Stimulated activated naive CD8-positive, alpha-beta T cell treated with anti-CD3 and anti-CD28 coated beads, Interleukin-15, amount 100 ng/mL, for 72 hours (primary cell): ENCODE results near the gene UNKL.
A peak's percentile ranks its signal among the peaks of the same experiment; 100 is the strongest.

Source experiments
- ATAC-seq: fragments of 150-1000 bp; cut with Tn5 transposase; 2 replicates; pipeline ENCODE4 v1.10.0; 2021; ENCODE audit warnings: mild to moderate bottlenecking, moderate library complexity
- DNase-seq, 2 donors: peaks; one replicate each; pipeline ENCODE4 v3.0.0; 2021 to 2022
- H3K27ac Mint-ChIP-seq, 2 donors: one replicate each; pipeline ENCODE4 v1.8.0; 2022; ENCODE audit warnings: mild to moderate bottlenecking in 2 of 2, mixed read lengths in 2 of 2, moderate library complexity in 2 of 2
- H3K27me3 Mint-ChIP-seq: one replicate; pipeline ENCODE4 v1.8.0; 2022; ENCODE audit warnings: mixed read lengths
- H3K4me1 Mint-ChIP-seq: one replicate; pipeline ENCODE4 v1.8.0; 2022; ENCODE audit warnings: mild to moderate bottlenecking, mixed read lengths
- H3K4me3 Mint-ChIP-seq, 2 donors: one replicate each; pipeline ENCODE4 v1.8.0; 2022; ENCODE audit warnings: mild to moderate bottlenecking in 2 of 2, mixed read lengths in 2 of 2, moderate library complexity in 1 of 2
- H3K9me3 Mint-ChIP-seq, 2 donors: one replicate each; pipeline ENCODE4 v1.8.0; 2022; ENCODE audit warnings: mixed read lengths in 2 of 2

The UNKL gene

GRCh38 chr16:1438229-1439057 lies 23.9 kb upstream of the UNKL start:
- H3K27ac Mint-ChIP-seq: peak overlapping the region in 1 of 2 donors; percentile 95
- no peaks in the 10 kb centered on the region for H3K27me3 Mint-ChIP-seq
- H3K4me1 Mint-ChIP-seq: no peaks in the 10 kb centered on the region
- H3K9me3 Mint-ChIP-seq: no peaks in the 10 kb centered on the region
- H3K4me3 Mint-ChIP-seq: no peak overlapping the region
- ATAC-seq: no peak
- no peak for DNase-seq

- DNase-seq (no peak), ATAC-seq (no peak)
- Mint-ChIP-seq H3K9me3 (no peaks in the 10 kb centered on the region), H3K4me1 (no peaks in the 10 kb centered on the region), H3K27ac (no peak overlapping the region), H3K4me3 (no peak overlapping the region), H3K27me3 (no peaks in the 10 kb centered on the region)
These were observed 23.1 kb upstream of the UNKL start for GRCh38 chr16:1437606-1438005.

- H3K27me3 Mint-ChIP-seq: no peaks in the 10 kb centered on the region
- H3K9me3 Mint-ChIP-seq: no peaks in the 10 kb centered on the region
These were observed 22.3 kb upstream of the UNKL start for GRCh38 chr16:1436731-1437355.

GRCh38 chr16:1435921-1436697 lies 21.6 kb upstream of the UNKL start:
- Mint-ChIP-seq H3K27ac (no peak overlapping the region), H3K4me3 (no peak overlapping the region), H3K27me3 (no peaks in the 10 kb centered on the region), H3K9me3 (no peaks in the 10 kb centered on the region), H3K4me1 (peaks cover 8% of the 10 kb centered on the region)
- DNase-seq (no peak), ATAC-seq (no peak)

More at GRCh38 chr16:1436731-1437355, 22.3 kb upstream of the UNKL start:
- DNase-seq (no peak), ATAC-seq (no peak)
- Mint-ChIP-seq H3K27ac (no peak overlapping the region), H3K4me3 (no peak overlapping the region), H3K4me1 (peaks cover 6% of the 10 kb centered on the region)

- Mint-ChIP-seq H3K27me3 (peaks cover 3% of the 10 kb centered on the region), H3K4me1 (peaks cover 13% of the 10 kb centered on the region), H3K9me3 (no peaks in the 10 kb centered on the region), H3K4me3 (no peak overlapping the region), H3K27ac (no peak overlapping the region)
- ATAC-seq (no peak), DNase-seq (no peak)
These were observed 20.4 kb upstream of the UNKL start for GRCh38 chr16:1434644-1435592.

- Mint-ChIP-seq H3K27me3 (peaks cover 8% of the 10 kb centered on the region), H3K9me3 (no peaks in the 10 kb centered on the region), H3K27ac (peak overlapping the region in 1 of 2 donors; percentile 54), H3K4me1 (peaks cover 22% of the 10 kb centered on the region), H3K4me3 (peak overlapping the region in 1 of 2 donors; percentile 81)
- ATAC-seq (no peak), DNase-seq (no peak)
These were observed 19.3 kb upstream of the UNKL start for GRCh38 chr16:1433756-1434155.

- H3K27me3 Mint-ChIP-seq: peaks cover 8% of the 10 kb centered on the region
- DNase-seq: no peak
- no peaks in the 10 kb centered on the region for H3K9me3 Mint-ChIP-seq
- peak overlapping the region in 1 of 2 donors; percentile 81 for H3K4me3 Mint-ChIP-seq
- peaks cover 22% of the 10 kb centered on the region for H3K4me1 Mint-ChIP-seq
- no peak for ATAC-seq
- H3K27ac Mint-ChIP-seq: peak overlapping the region in 1 of 2 donors; percentile 13
These were observed 18.7 kb upstream of the UNKL start for GRCh38 chr16:1433263-1433560.

- Mint-ChIP-seq H3K27ac (peak overlapping the region; percentile 92 to 94), H3K4me1 (peaks cover 22% of the 10 kb centered on the region), H3K4me3 (peak overlapping the region; percentile 72 to 81), H3K9me3 (no peaks in the 10 kb centered on the region), H3K27me3 (peaks cover 8% of the 10 kb centered on the region)
- peak; percentile 34 for ATAC-seq
- DNase-seq: peak in 1 of 2 donors; percentile 34
These were observed 18.1 kb upstream of the UNKL start for GRCh38 chr16:1432388-1433262.

GRCh38 chr16:1431497-1432270 lies 17.2 kb upstream of the UNKL start:
- Mint-ChIP-seq H3K4me3 (peak overlapping the region; percentile 72 to 81), H3K27ac (peak overlapping the region; percentile 92 to 94), H3K4me1 (peaks cover 22% of the 10 kb centered on the region)

GRCh38 chr16:1430759-1431496 lies 16.4 kb upstream of the UNKL start, which contains the start of gene PERCC1:
Gene PERCC1 (plus strand): TSS chr16:1431078. CDS start chr16:1432594, 1,516 bp downstream.
- DNase-seq (no peak), ATAC-seq (no peak)
- Mint-ChIP-seq H3K9me3 (no peaks in the 10 kb centered on the region), H3K27me3 (peaks cover 8% of the 10 kb centered on the region), H3K27ac (peak within 1 kb of the TSS; percentile 92 to 94), H3K4me1 (peaks cover 22% of the 10 kb centered on the region), H3K4me3 (peak within 1 kb of the TSS; percentile 72 to 81)

More at GRCh38 chr16:1431497-1432270, 17.2 kb upstream of the UNKL start:
- ATAC-seq (no peak), DNase-seq (no peak)
- H3K27me3 Mint-ChIP-seq: peaks cover 8% of the 10 kb centered on the region
- no peaks in the 10 kb centered on the region for H3K9me3 Mint-ChIP-seq

GRCh38 chr16:1430214-1430758 lies 15.8 kb upstream of the UNKL start:
- DNase-seq: no peak
- no peak for ATAC-seq
- H3K27ac Mint-ChIP-seq: no peak overlapping the region
- H3K9me3 Mint-ChIP-seq: no peaks in the 10 kb centered on the region
- peaks cover 8% of the 10 kb centered on the region for H3K27me3 Mint-ChIP-seq
- peak overlapping the region in 1 of 2 donors; percentile 41 for H3K4me3 Mint-ChIP-seq
- peaks cover 22% of the 10 kb centered on the region for H3K4me1 Mint-ChIP-seq

GRCh38 chr16:1429631-1430030 lies 15.1 kb upstream of the UNKL start:
- H3K27me3 Mint-ChIP-seq: peaks cover 8% of the 10 kb centered on the region
- DNase-seq (no peak), ATAC-seq (no peak)
- H3K27ac Mint-ChIP-seq: peak overlapping the region in 1 of 2 donors; percentile 78
- H3K4me3 Mint-ChIP-seq: peak overlapping the region in 1 of 2 donors; percentile 41
- H3K4me1 Mint-ChIP-seq: peaks cover 22% of the 10 kb centered on the region
- no peaks in the 10 kb centered on the region for H3K9me3 Mint-ChIP-seq

- Mint-ChIP-seq H3K27me3 (peaks cover 8% of the 10 kb centered on the region), H3K9me3 (no peaks in the 10 kb centered on the region), H3K4me3 (peak overlapping the region in 1 of 2 donors; percentile 52), H3K27ac (peak overlapping the region; percentile 30 to 71), H3K4me1 (peaks cover 22% of the 10 kb centered on the region)
- DNase-seq: no peak
- ATAC-seq: no peak
These were observed 14.5 kb upstream of the UNKL start for GRCh38 chr16:1429012-1429411.
